HG02884 (cell line): ENCODE results near the gene IGFN1.

Experiments used
- ATAC-seq: cut with Tn5 transposase; IDR thresholded peaks from one replicate; pipeline ENCODE4 v1.9.1; 2021; ENCODE audit warnings: mild to moderate bottlenecking, moderate library complexity; ENCODE audit not compliant: unreplicated experiment

IGFN1 gene

GRCh38 chr1:201190624-201191051 lies at the start of gene IGFN1:
Gene IGFN1, plus strand, starts transcription at chr1:201190824. Its CDS starts 2,470 bp downstream, at chr1:201193294.
- ATAC-seq = no peak

DNA sequence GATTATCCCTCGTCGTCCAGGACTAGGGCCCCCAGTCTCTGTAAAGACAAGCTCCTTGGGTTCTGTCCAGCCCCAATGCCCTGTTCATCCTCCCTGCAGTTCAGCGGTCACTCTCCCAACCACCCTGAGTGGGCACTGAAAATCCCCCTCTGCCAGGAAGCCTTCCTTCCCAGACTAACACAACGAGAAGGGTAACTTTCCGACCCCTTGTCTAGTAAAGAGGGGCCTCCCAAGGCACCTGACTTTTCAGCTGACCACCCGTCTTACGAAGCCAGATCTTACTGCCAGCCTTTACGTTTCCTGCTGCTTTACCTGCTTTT lies 49.7 kb upstream of the IGFN1 start:
- ATAC-seq = no peak

DNA sequence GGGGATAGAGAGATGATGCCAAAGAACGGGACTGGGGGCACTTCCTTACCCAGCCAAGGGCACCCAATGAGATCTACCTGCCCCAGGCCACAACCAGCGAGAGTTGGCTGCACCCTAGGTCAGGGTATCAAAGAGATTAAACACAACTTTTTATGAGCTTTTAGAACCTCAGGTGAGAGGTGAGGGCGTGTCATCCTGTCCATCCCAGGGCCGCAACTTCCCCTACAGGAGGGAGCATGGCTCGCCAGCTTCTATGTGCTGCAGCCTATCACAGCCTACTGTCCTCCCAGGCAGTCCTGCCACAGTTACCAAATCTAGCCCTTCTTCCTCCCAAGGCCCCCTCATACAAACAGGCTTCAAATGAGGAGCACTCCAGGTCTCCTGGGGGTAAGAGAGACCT lies 49.2 kb upstream of the IGFN1 start:
- no peak for ATAC-seq

GRCh38 chr1:201142011-201142848 lies 48.4 kb upstream of the IGFN1 start:
- ATAC-seq = no peak

GRCh38 chr1:201142849-201143725 lies 47.5 kb upstream of the IGFN1 start:
- ATAC-seq = no peak

DNA sequence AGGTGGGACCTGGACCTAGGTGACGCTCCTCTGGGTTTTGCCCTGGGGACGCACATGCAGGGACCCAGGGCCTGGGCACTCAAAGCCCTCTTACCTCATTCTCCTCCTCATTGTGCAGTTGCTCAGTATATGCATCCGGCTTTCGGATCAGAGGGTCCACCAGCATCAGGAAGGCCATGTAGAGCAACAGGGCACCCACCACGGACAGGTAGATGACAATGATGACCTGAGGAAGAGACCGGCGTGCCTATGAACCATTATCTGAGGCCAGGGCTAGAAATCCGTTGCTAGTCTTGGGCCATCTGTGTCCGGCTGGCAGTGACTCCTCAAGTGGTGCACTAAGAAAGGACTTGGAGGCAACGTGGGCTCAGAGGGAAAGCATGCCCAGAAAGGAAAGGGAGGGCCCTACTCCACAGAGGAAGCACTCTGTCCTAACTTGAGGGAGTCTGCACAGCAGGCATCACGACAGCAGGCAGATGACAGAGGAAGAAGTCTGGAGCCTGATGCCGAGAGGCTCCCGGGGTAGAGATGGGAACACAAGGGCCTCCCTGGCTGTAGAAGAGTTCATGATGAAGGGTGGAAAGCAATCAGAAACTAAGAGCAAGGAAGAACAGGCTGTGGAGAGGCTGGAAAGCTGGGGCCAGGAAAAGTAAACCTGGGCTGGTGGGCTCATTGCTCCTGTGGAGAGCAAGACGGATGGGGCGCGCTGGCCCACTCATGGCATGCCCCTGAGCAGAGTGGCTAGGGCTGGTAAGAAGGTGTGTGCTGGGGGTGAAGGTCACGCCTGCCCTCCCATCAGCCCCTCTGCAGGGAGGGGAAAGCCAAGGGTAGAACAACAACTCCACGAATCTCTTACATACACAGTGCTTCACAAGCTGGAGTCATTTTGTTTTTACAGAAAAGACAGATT lies 46.6 kb upstream of the IGFN1 start:
- ATAC-seq = no peak

DNA sequence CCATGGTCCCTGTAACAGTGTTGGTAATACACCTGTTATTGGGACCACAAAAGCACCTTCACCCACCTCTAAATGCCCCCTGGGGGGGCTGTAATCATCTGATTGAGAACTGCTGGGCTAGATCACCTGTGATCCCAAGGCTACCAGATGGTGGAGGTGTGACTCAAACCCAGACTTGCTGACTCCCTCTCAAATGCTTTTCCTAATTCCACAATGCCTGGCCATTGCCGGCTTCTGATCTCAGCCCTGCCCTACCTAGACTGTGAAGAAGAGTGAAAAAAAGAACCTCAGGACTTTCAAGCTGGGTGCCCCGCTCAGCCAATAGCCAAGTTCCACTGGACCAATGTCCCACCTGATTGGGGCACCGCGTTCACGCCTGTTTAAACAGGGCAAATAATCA lies 45.9 kb upstream of the IGFN1 start:
- no peak for ATAC-seq

GRCh38 chr1:201145132-201145531 lies 45.5 kb upstream of the IGFN1 start:
- ATAC-seq = no peak

- ATAC-seq = no peak
Observed at GRCh38 chr1:201145816-201146215, 44.8 kb upstream of the IGFN1 start.

GRCh38 chr1:201146626-201147390 lies 43.8 kb upstream of the IGFN1 start:
- ATAC-seq = no peak

GRCh38 chr1:201147396-201148015 lies 43.1 kb upstream of the IGFN1 start:
- ATAC-seq = no peak

GRCh38 chr1:201149400-201149799 lies 41.2 kb upstream of the IGFN1 start:
- no peak for ATAC-seq

DNA sequence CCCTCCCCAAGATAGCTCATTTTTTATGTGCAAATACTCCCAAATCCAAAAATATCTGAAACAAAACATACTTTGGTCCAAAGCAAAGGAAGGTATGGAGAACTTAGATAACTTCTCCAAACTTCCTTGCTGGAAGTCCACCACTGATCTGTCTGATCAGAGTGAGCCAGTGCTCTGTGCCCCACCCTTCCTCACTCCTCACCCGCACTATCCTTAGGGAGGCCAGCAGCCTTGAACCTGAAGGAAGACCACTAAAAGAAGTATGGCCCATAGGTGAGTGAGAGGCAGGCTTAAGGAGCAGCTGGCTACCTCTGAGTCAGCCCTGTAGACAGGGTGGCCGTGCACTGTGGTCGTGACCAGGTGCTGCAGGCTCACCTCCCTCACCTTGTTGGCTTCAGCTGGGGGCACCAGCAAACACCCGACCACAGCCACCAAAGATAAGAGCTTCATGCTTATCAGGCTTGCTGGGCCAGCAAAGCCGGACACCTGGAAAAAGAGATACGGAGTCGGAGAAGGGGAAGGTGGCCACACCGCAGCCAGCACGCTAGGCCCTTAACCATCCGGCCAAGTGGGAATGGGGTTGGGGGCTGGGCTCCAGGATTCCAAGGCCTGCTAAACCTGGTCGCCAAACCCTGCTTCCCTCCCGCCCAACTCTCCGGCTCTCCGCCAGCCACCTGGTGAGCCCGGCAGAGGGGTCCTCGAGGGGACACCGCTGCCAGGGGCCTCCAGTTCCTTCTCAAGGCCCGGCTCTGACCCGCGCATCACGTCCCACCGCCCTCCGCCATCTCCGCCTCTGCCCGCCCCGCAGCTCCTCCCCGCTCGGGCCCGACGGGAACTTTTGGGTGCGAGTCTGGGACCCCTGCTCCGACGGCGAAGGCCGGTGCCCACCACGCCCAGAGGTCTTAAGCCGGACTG lies 36.9 kb upstream of the IGFN1 start:
- peak; percentile 77 for ATAC-seq

- peak; percentile 95 for ATAC-seq
Observed at GRCh38 chr1:201154389-201155165, 36.0 kb upstream of the IGFN1 start, which contains the start of gene TMEM9. Gene TMEM9, minus strand, starts transcription at chr1:201154474. Its CDS starts 551 bp downstream, at chr1:201153923.

- ATAC-seq = no peak
Observed at GRCh38 chr1:201155354-201155753, 35.3 kb upstream of the IGFN1 start.

GRCh38 chr1:201156346-201156745 lies 34.3 kb upstream of the IGFN1 start:
- no peak for ATAC-seq

GRCh38 chr1:201156819-201157218 lies 33.8 kb upstream of the IGFN1 start:
- no peak for ATAC-seq

DNA sequence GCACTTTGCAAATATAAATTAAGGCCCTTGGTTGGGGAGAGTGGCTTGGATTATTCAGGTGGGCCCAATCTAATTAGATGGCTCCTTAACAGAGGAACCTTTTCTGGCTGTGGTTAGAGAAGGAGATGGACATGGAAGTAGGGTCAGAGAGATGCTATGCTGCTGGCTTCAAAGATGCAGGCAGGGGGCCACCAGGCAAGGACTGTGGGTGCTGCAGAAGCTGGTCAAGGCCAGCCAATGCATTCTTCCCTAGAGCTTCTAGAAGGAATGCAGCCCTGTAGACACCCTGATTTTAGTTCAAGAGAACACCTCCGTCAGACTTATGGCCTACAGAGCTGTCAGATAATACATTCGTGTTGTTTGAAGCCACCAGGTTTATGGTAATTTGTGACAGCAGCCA lies 32.7 kb upstream of the IGFN1 start:
- ATAC-seq = no peak
